Skin epidermis (tissue), 12 donors: ENCODE data around the gene MARK1.

Source experiments
- H3K27ac ChIP-seq, 21 experiments: fragments of 200-600 bp; sonication (generic) in 11 of 21; one replicate each; pipeline ENCODE4 v1.5.0; 2020; ENCODE audit warnings: mild to moderate bottlenecking in 3 of 21, inconsistent platforms in 2 of 21, moderate library complexity in 2 of 21
- H3K4me3 ChIP-seq, 7 experiments: fragments of 200-600 bp; sonication (generic) in 2 of 7; one replicate each; pipeline ENCODE4 v1.5.0; 2020; ENCODE audit warnings: inconsistent platforms in 2 of 7, mild to moderate bottlenecking in 2 of 7, moderate library complexity in 1 of 7

Gene MARK1

DNA sequence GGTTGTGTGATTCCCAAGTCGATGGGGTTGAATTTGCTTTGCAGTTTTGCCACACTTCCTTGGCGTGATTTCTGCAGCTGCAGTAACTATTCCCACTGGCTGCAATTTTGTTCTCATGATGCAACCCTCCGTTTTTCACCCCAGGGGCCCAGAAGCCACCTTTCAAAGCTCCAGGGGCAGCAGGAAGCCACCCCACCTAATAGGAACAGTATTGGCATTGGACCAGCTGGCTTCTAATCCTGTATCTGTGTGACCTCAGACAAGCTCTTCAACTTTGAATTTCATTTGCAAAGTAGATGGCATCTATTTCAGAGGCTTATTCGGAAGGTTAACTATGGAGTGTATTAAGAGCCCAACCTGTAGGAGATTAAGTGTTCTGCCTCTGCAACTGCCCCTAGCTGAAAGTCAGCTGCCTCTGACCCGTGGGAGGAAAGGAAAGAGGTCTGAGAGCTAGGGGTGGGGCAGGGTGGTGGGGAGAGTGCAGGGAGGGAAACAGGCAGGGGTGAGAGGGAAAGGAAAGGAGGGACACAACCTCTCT is 174.9 kb downstream of the MARK1 start:
- Histone ChIP-seq H3K27ac (no peak overlapping the region), H3K4me3 (no peak overlapping the region)

DNA sequence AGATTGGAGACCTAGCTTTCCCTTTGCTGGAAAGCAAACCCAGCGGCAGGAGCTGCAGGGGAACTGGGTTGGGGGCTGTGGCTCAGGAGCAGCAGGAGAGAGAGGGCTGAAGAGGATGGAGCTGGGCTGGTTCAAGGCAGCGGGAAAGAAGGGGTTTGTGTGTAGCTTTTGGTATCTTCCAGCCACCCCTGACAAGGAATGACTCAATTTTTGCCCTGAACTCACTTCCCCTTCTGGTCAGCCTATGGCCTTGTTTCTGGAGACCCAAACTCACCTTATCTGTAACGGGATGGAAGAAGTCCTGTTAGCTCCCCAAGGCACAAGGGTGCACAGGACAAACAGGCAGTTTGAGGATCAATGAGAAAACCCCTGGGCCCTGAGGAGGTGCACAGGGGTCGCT is 175.4 kb downstream of the MARK1 start:
- Histone ChIP-seq H3K4me3 (no peak overlapping the region), H3K27ac (no peak overlapping the region)

DNA sequence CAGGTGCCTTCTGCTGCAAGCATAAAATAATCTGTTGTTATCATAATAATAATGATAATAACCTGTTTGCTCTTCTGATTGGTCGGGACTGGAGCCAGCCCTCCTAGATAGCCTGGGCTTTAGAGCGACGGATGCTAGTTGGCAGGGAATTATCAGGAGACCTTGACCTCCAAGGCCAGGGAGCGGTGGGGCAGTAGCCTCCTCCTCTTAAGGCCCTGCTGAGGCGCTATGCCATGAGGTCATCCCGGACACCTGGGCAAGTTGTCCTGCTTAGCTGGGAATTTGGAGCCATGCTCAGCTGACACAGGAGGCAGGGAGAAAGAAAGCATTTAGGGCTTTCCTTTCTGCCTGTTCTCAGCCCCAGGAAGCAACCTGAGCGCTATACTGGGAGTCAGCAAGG is 177.8 kb downstream of the MARK1 start:
- no peak overlapping the region for H3K4me3 ChIP-seq
- H3K27ac ChIP-seq = no peak overlapping the region

DNA sequence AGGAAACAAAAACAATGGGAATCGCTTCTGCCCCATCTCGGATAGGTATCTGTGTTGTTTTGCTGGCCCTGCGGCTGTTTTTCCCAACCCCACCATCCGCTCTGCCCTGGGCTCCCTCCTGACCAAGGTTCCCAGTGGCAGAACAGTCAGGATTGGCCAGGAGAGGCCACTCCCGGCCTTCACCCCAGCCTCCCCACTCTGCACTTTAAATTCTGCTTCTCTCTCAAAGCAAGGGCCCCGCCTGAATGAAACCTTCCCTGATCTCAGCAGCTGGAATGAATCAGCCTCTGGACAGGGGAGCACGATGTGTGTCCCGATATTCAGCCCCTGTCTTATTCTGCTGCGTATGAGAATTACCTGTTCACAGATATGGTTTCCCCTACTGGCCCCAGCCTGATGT is 178.5 kb downstream of the MARK1 start:
- no peak overlapping the region for H3K27ac ChIP-seq
- no peak overlapping the region for H3K4me3 ChIP-seq

DNA sequence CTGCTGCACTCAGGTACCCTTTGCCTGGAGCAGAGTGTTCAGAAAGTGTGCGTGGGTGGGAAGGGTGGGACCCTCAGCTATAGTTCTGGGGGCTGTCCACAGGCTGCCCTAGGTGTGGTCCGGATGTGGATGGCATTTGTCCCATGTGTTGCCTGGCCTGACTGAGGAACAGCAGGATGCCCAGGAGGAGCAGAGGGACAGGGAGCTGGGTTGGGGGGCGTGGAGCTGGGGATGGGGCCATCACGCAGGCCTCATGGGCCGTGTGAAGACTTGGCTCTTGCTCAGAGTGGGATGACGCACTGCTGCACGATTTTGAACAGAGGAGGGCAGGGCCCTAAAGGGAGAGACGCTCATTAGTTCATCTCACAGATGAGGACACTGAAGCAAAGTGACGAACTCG is 179.2 kb downstream of the MARK1 start:
- Histone ChIP-seq H3K27ac (no peak overlapping the region), H3K4me3 (no peak overlapping the region)

DNA sequence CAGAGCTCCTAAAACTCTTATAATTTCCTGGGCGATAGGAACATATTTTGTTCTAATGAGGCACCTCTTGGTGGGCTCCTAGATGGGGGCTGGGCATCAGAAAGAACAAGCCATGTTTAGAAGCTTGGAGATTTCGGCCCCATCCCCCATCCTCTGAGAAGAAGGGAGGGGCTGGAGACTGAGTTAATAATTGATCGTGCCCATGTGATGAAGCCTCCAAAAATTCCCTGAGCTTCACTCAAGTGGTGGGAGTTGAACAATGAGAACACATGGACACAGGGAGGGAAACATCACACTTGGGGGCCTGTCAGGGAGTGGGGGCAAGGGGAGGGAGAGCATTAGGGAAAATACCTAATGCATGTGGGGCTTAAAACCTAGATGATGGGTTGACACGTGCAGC is 180.3 kb downstream of the MARK1 start:
- Histone ChIP-seq H3K4me3 (no peak overlapping the region), H3K27ac (no peak overlapping the region)

DNA sequence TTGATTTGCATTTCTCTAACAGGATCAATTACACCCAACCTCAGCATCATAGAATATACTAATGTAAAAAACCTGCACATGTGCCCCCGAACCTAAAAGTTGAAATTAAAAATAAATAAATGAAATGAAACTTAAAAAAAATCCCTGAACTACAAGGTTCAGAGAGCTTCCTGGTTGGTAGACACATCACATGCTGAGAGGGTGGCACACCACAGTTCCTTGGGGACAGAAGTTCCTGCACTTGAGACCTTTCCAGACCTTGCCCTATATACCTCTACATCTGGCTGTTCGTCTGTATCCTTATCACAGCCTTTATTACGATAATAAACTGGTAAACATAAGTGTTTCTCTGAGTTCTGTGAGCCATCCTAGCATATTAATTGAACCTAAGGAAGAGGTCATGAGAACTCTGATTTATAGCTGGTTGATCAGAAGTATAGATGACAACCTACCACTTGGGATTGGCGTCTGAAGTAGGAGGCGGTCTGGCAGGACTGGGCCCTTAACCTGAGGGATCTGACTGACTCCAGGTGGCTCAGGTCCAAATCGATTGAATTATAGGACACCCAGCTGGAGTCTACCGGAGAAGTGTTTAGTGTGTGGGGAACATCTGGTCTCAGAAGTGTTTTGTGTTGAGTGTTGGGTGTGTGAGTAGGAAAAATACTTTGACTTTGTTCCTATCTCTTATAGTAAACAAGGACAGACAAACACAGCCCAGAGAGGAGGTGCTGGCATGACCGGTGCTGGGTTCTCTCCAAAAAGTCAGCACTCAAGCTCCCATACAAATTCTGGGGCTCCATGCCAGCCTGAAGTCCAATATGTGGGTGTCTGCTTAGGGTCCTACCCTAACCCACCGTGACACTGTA is 181.2 kb downstream of the MARK1 start:
- Histone ChIP-seq H3K4me3 (no peak overlapping the region), H3K27ac (no peak overlapping the region)

DNA sequence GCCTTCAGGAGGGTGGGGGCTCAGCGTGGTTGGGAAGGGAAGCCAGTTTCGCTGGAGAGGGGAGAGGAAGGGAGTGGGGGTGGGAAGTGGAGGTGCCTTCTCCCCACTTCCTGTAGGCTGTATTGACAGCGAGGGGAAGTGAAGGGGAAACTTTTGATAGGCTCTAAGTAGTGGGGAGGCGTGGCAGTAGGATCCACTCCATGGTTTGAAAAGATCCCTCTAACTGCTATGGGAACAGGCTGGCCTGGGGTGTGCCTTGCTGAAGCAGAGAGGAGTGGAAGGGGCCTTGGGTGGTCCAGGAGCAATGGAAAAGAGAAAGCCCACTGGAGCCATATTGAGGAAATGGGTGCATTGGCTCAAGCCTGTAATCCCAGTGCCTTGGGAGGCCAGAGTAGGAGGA is 182.4 kb downstream of the MARK1 start:
- H3K4me3 ChIP-seq = no peak overlapping the region
- no peak overlapping the region for H3K27ac ChIP-seq

DNA sequence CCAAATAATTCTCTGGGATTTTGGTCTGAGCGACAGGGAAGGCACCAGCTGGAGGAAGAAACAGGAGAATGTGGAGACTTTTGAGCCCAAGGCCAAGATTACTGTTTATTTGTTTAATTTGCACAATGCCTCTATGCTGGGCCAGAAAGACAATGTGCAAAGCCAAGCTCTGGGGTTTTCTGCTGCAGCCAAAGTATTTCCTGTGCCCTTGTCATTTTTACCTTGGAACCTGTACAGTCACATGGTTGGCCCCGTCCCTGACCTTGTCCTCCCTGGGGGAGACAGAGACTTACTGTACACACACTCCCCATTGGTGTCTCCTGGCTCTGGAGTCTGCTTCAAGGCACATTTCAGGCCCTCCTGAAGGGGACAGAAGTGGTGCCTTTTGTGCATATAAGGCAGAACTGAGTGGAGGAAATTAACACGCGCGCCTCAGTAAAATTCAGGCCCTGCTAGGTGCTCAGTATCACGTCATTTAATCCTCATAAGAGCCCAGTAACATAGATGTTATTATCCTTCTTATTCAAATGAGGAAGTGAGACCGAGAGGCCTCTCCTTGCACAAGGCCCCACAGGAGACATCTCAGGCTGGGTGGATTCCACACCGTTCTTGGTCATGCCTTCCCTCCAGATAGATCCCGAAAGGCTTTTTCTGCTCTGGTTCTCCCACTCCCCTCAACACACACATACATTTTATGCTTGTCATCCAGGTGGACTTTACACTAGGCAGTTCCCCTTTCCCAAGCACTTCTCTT is 183.3 kb downstream of the MARK1 start:
- no peak overlapping the region for H3K4me3 ChIP-seq
- H3K27ac ChIP-seq = peak overlapping the region in 2 of 21 experiments; percentile 23 to 42
